Measurements from ENCODE around the gene L3MBTL4. TPM values are rescaled to one million over a fixed set of nuclear protein-coding genes. Genes with fewer than 3 reads are reported as not detected.

Gene L3MBTL4
- total RNA-seq, 1 donor from 2014 or later, result 0.59 TPM

- H3K36me3 Mint-ChIP-seq (ENCODE audit: unreplicated experiment), result no peaks in the 10 kb centered on the region
- no peak for DNase-seq (ENCODE audit: extremely low spot score, unreplicated experiment)
- H3K4me1 Mint-ChIP-seq (ENCODE audit: unreplicated experiment), result no peaks in the 10 kb centered on the region
- no peak overlapping the region for H3K27ac Mint-ChIP-seq (ENCODE audit: unreplicated experiment)
- H3K27me3 Mint-ChIP-seq (ENCODE audit: unreplicated experiment), result peaks cover 28% of the 10 kb centered on the region
- H3K4me3 Mint-ChIP-seq (ENCODE audit: unreplicated experiment), result no peak overlapping the region
- no peak for TF ChIP-seq CTCF (IDR thresholded peaks at IDR 0.05)
- H3K9me3 Mint-ChIP-seq (ENCODE audit: unreplicated experiment), result no peaks in the 10 kb centered on the region
Observed at GRCh38 chr18:6406910-6407470, 7.7 kb downstream of the L3MBTL4 start.

DNA sequence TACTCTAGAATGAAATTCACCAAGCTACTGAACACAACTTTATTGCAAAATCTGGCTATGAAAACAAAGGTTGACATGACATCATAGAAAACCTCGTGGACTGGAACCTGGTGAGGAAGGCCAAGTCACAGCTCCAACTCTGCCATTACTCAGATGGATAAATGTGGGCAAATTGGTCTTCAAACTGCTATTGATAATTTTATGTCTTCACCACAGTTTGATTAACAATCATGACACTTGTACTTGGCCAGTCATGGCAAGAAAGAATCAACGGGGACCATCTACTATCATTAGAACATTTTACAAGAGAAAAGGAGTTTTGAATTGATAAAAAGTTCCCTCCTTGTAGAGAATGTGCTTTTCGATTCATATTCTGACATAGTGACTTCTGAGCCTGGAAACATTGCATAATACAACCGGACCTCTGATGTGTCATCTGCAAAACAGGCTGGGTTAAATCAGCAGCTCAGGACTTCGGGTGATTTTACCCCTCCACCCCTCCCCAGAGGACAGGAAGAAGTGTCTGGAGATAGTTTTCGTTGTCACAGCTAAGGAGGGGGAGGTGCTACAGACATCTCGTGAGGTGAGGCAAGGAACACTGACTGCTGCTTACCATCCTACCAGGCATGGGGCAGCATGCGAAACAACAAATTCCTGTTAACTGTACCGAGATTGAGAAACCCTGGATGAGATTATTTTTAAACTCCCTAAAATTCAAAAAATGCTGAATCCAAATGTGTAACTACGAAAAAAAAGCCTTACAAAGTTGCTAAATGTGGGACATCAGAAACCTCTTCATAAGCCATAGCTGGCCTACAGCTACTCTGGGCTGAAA, 8.4 kb downstream of the L3MBTL4 start:
- Mint-ChIP-seq H3K4me1 (ENCODE audit: unreplicated experiment) (no peaks in the 10 kb centered on the region), H3K4me3 (ENCODE audit: unreplicated experiment) (no peak overlapping the region), H3K36me3 (ENCODE audit: unreplicated experiment) (no peaks in the 10 kb centered on the region), H3K9me3 (ENCODE audit: unreplicated experiment) (no peaks in the 10 kb centered on the region), H3K27ac (ENCODE audit: unreplicated experiment) (no peak overlapping the region), H3K27me3 (ENCODE audit: unreplicated experiment) (peaks cover 23% of the 10 kb centered on the region)
- no peak for DNase-seq (ENCODE audit: extremely low spot score, unreplicated experiment)
- TF ChIP-seq CTCF (IDR thresholded peaks at IDR 0.05), result no peak

- DNase-seq (ENCODE audit: extremely low spot score, unreplicated experiment), result no peak
- Mint-ChIP-seq H3K4me1 (ENCODE audit: unreplicated experiment) (no peaks in the 10 kb centered on the region), H3K36me3 (ENCODE audit: unreplicated experiment) (no peaks in the 10 kb centered on the region), H3K27ac (ENCODE audit: unreplicated experiment) (no peak overlapping the region), H3K4me3 (ENCODE audit: unreplicated experiment) (no peak overlapping the region), H3K27me3 (ENCODE audit: unreplicated experiment) (peaks cover 24% of the 10 kb centered on the region), H3K9me3 (ENCODE audit: unreplicated experiment) (no peaks in the 10 kb centered on the region)
- TF ChIP-seq CTCF (IDR thresholded peaks at IDR 0.05), result no peak
Observed at GRCh38 chr18:6405237-6406074, 9.3 kb downstream of the L3MBTL4 start.

DNA sequence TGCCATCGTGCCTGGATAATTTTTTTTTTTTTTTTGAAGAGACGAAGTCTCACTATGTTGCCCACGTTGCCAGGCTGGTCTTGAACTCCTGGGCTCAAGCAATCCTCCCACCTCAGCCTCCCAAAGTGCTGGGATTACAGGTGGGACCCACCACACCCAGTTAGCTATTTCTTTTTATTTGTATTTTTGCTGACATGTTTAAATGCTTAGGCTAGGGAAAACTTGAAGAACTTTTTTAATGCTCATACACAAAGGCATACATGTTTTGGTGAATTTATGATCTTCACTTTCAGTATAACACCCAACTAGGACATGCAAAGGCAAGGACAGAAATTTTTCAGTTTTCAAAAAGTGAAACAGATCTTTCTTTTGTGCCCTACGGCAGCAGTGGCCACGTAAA, 9.9 kb downstream of the L3MBTL4 start:
- no peak for DNase-seq (ENCODE audit: extremely low spot score, unreplicated experiment)
- H3K4me3 Mint-ChIP-seq (ENCODE audit: unreplicated experiment), result no peak overlapping the region
- TF ChIP-seq CTCF (IDR thresholded peaks at IDR 0.05), result no peak
- H3K9me3 Mint-ChIP-seq (ENCODE audit: unreplicated experiment), result no peaks in the 10 kb centered on the region
- H3K36me3 Mint-ChIP-seq (ENCODE audit: unreplicated experiment), result no peaks in the 10 kb centered on the region
- H3K27me3 Mint-ChIP-seq (ENCODE audit: unreplicated experiment), result peaks cover 24% of the 10 kb centered on the region
- no peak overlapping the region for H3K27ac Mint-ChIP-seq (ENCODE audit: unreplicated experiment)
- H3K4me1 Mint-ChIP-seq (ENCODE audit: unreplicated experiment), result no peaks in the 10 kb centered on the region

DNA sequence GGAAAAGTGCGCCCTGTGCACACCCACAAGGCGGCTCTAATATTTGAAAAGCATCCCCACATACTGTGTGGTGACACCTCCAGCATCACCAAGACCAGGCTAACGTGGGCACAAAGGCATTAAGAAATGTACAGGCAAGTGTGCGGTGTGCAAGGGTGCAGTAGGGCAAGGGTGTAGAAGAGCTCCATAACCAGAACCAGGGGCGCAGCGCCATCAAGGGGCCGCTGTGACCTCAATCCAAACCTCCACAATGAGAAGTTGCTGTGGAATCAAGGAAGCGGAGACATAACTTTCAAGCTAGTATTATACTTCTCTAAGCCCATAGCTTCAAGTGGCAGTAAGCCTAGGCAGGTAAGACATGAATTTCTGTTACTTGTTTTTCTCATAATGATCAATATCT, 13.0 kb downstream of the L3MBTL4 start:
- DNase-seq (ENCODE audit: extremely low spot score, unreplicated experiment), result no peak
- Mint-ChIP-seq H3K27ac (ENCODE audit: unreplicated experiment) (no peak overlapping the region), H3K36me3 (ENCODE audit: unreplicated experiment) (no peaks in the 10 kb centered on the region), H3K4me3 (ENCODE audit: unreplicated experiment) (no peak overlapping the region), H3K9me3 (ENCODE audit: unreplicated experiment) (no peaks in the 10 kb centered on the region), H3K4me1 (ENCODE audit: unreplicated experiment) (no peaks in the 10 kb centered on the region), H3K27me3 (ENCODE audit: unreplicated experiment) (peaks cover 13% of the 10 kb centered on the region)
- TF ChIP-seq CTCF (IDR thresholded peaks at IDR 0.05), result no peak
